KOPT-K1 (cell line): Measurements from ENCODE around the gene PLA2G2E.
"Not testable (repeated sequence)": the region's sequence is repeated elsewhere in the genome, so short reads cannot be mapped to it uniquely, and the experiment has no call there.

ENCODE experiments used
- H3K27ac ChIP-seq: fragments of 200-600 bp; sonication (generic); 2 replicates; pipeline ENCODE4 v1.5.1; 2016; ENCODE audit warnings: antibody characterized with exemption, mild to moderate bottlenecking, low read depth, low read length; ENCODE audit not compliant: poor library complexity, severe bottlenecking
- H3K36me3 ChIP-seq: fragments of 200-600 bp; sonication (generic); 2 replicates; pipeline ENCODE4 v1.5.1; 2017; ENCODE audit warnings: antibody characterized with exemption, mild to moderate bottlenecking, low read length, moderate library complexity; ENCODE audit not compliant: insufficient read depth
- H3K9me3 ChIP-seq: fragments of 200-600 bp; sonication (generic); 2 replicates; pipeline ENCODE4 v1.5.1; 2017; ENCODE audit warnings: antibody characterized with exemption, low read length, mild to moderate bottlenecking; ENCODE audit not compliant: insufficient read depth, poor library complexity, severe bottlenecking

PLA2G2E gene

DNA sequence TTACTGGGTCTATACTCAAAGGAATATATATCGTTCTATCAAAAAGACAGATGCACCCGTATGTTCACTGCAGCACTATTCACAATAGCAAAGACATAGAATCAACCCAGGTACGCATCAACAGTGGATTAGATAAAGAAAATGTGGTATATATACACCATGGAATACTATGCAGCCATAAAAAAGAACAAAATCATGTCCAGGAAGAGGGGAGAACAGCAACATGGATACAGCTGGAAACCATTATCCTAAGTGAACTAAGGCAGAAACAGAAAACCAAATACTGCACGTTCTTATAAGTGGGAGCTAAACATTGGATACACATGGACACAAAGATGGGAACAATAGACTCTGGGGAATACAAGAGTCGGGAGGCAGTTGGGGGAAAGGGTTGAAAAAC, 42.6 kb downstream of the PLA2G2E start:
- not testable (repeated sequence) for H3K9me3 ChIP-seq, H3K27ac ChIP-seq, H3K36me3 ChIP-seq

DNA sequence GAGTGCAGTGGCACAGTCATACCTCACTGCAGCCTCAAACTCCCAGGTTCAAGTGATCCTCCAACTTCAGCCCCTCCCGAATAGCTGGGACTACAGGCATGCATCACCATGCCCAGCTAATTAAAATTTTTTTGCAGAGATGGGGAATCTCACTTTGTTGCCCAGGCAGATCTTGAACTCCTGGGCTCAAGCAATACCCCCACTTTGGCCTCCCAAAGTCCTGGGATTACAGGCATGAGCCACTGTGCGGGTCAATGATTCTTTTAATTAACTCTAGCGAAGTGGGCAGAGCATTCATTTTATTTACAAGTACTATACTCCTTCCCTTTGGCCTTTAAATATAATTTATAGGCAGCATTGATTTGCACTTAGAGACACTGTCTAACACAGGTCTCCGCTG, 43.8 kb downstream of the PLA2G2E start:
- no peak overlapping the region for H3K27ac ChIP-seq
- no peaks in the 10 kb centered on the region for H3K36me3 ChIP-seq
- H3K9me3 ChIP-seq = no peaks in the 10 kb centered on the region

DNA sequence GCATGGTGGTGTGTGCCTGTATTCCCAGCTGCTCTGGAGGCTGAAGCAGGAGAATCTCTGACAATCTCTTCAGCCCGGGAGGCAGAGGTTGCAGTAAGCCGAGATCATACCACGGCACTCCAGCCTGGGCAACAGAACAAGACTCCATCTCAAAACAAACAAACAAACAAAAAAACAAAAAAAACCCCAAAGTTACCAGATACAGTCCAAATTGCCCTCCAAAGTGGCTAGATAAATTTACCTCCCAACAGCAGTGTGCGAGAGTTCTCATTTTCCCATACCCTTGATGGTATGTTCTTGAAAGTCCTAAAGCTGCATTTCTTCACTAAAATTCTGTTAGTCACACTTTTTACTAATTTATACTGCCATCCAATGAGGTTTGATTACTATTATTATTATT, 44.2 kb downstream of the PLA2G2E start:
- Histone ChIP-seq H3K27ac (no peak overlapping the region), H3K9me3 (no peaks in the 10 kb centered on the region), H3K36me3 (no peaks in the 10 kb centered on the region)

DNA sequence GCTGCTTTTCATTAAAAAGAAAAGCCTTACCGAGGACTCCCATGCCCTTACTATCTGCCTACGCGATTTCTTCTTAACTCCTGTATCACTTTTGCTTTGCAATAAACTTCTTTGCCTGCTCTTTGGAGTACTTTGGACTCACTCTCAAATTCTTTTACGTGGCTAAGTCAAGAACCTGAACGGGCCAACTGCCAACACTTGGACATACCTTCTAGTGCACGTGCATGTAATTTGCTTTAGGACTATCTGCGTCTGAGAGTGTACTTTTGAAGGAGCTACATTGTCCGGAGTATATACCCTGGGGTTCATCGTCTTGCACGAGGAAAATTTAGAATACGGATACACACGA, 44.8 kb downstream of the PLA2G2E start:
- Histone ChIP-seq H3K27ac (no peak overlapping the region), H3K9me3 (no peaks in the 10 kb centered on the region), H3K36me3 (no peaks in the 10 kb centered on the region)

DNA sequence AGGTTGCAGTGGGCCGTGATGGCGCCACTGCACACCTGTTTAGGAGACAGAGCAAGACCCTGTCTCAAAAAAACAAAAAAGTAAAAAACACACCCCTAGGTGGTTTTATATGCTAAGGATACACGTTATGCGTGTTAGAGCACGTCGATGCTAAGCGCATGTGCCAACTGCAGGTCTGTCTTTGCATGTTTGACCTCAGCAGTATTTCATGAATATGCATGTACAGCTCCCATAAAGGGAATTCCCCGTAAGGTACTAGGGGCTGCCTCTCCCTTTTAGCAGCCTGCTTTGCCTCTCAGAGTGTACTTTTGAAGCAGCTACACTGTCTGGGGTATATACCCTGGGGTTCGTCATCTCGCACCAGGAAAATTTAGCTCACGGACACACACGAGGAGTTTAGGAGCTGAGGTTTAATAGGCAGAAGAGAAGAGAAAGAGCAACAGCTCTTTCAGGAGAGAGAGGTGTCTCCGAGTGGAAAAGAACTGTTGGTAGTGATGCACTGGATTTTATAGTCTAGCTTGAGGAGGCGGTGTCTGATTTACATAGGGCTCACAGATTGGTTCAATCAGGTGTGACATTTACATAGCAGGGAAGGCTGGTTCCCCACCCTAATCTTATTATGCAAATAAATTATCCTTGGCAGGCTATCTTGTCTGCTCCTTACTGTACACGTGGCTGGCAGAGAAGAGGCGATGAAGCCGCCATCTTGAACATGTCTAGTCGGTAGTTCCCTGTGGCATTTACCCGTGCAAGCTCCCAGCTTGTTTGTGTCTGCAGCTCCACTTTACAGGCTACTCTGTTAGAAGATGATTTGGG, 45.4 kb downstream of the PLA2G2E start:
- H3K9me3 ChIP-seq = no peaks in the 10 kb centered on the region
- H3K27ac ChIP-seq = no peak overlapping the region
- no peaks in the 10 kb centered on the region for H3K36me3 ChIP-seq

DNA sequence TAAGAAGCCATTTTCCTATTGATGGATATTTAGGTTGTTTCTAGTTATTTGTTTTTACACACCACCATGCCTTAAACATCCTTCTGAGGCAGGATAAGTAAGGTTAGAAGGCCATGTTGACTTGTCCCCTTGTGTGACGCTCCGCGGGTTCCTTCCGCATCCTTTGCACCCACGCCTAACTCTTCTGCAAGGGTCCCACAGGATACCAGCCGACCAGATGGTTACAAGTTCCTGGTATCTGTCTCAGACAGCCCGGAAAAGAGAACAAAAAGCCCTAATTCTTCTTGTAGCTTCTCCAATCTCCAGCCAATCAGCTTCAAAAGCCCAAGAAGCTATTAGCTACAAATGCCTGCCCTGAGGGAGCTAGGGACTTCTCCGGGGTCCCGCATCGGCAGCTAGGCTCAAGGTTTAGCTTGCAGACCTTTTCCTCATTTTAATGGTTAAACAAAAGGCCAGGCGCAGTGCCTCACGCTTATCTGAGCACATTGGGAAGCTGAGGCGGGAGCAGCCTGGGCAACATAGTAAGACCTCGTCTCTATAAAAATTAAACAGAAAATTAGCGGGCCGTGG, 46.2 kb downstream of the PLA2G2E start:
- Histone ChIP-seq H3K27ac (no peak overlapping the region), H3K9me3 (no peaks in the 10 kb centered on the region), H3K36me3 (no peaks in the 10 kb centered on the region)

DNA sequence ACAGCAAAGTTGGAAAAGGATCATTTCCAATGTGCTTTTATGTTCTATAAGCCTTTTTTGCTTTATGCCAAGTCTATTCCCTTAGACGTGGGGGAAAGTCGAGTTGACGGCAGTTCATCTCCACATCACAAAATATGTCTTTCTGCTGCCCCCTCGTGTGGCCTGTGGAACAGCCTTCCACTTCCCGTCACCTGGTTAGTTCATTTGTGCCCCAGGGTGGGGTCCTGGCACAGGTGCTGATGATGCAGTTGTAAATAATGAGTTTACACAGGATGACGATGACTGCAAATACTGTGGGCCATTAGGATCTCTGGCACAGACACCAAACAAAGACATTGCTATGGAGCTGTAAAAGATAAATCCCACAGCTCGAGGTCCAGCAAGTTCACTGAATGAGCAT, 51.2 kb downstream of the PLA2G2E start:
- Histone ChIP-seq H3K27ac (no peak overlapping the region), H3K9me3 (no peaks in the 10 kb centered on the region), H3K36me3 (no peaks in the 10 kb centered on the region)
